HG03558 (cell line): ENCODE data around the gene RASSF8.

Experiments used
- ATAC-seq: cut with Tn5 transposase; IDR thresholded peaks from one replicate; pipeline ENCODE4 v1.9.1; 2021; ENCODE audit warnings: moderate number of reproducible peaks; ENCODE audit not compliant: unreplicated experiment; ENCODE audit errors: extremely low read depth

Gene RASSF8

GRCh38 chr12:26121323-26122060 is 163.0 kb downstream of the RASSF8 start:
- no peak for ATAC-seq

DNA sequence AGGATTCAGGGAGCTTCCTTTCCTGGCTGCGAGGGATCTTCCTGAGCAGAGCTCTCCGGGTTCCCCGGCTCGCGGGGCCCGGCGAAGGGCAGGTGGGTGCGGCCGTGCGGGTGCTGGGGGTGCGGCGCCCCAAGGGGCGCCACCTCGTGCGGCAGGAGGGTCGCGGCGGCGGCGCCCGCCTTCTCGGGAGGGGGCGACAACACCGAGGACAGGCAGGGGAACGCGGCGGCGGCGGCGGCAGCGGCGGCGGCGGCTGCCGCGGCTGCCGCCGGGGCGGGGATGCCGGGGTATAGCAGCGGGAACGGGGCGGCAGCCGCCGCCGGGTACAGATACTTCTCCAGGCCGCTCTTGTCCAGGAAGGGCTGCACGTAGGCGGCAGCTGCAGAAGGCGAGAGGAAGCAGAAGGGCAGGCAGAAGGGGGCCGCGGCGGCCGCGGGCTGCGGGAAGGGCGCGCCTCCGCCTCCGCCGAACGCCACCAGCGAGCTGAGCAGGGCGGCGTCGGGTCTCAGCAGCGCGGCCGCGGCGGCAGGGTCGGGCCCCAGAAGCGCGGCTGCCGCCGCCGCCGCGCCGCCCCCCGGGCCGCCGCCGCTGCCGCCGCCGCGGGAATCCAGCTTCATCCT is 163.7 kb downstream of the RASSF8 start:
- no peak for ATAC-seq

- ATAC-seq: no peak
Measured at GRCh38 chr12:26122681-26123481, 164.4 kb downstream of the RASSF8 start.

DNA sequence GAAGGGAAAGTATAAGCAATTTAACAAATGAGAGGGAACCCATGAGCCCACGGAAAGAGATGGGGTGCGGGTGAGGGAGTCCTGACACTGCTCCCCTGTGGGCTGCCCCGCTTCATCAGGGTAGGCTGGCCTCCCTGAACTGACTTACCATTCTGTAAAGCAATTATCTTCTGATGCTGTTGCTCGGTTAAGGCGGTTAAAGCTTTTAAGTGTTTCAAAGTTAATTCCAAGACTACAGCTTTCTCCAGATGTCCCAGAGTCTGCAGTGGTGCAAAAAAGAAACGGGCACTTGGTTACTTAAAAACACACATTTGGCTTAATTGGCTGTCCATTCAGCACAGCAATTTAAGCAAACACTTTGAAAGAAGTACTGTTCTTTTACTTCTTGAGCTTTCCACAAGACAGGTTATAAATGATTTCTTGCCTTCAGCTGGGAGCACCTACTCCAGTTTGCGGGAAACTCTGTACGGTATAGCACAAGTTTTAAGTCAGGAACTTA is 165.0 kb downstream of the RASSF8 start:
- ATAC-seq: no peak

DNA sequence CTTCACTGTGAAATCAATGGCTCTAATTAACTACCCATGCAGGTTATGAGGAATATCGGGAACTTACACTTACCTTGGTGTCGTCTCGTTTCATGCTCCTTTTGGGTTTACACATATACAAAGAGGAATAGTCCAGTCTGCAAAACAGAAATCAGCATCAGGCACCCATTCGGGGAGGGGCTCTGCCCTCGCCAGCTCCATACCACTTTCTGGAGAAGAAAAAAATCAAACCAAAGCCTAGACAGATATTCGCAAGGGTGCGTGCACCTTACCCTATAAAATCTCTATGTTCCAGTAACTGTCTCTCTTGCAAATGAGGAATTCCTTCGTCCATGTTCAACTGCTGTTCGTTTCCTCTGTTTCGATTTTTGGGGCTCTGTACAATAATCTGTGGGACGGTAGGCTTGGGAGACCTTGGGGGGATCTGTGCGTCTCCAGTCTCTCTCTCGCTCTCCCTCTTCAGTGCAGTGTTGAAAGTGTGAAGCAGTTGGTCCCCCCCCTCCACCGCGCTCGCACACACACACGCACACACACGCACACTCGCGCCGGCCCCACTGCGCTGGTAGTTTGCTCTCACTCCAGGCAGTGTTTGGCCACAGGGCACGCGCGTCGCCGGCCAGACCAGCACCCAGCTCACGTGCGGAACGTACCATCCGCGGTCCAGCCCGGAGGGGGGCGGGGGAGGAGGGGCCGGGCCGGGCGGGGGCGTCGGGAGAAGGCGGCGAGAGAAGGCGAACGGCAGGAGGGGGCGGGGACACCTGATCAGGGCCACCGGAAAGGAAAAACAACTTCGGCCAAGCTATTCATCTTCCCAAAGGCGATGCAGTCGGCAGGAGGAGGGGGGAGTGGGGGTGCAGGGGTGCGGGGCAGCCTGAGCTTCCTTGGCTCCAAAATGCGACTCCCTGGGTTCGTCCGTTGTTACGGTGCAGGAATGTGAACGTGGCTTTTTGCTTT is 166.2 kb downstream of the RASSF8 start, which contains the start of gene BHLHE41:
Gene BHLHE41 (minus strand): TSS at position 592 of the 954 bp plus-strand sequence. CDS start 258 bp downstream, at position 334.
- no peak for ATAC-seq

DNA sequence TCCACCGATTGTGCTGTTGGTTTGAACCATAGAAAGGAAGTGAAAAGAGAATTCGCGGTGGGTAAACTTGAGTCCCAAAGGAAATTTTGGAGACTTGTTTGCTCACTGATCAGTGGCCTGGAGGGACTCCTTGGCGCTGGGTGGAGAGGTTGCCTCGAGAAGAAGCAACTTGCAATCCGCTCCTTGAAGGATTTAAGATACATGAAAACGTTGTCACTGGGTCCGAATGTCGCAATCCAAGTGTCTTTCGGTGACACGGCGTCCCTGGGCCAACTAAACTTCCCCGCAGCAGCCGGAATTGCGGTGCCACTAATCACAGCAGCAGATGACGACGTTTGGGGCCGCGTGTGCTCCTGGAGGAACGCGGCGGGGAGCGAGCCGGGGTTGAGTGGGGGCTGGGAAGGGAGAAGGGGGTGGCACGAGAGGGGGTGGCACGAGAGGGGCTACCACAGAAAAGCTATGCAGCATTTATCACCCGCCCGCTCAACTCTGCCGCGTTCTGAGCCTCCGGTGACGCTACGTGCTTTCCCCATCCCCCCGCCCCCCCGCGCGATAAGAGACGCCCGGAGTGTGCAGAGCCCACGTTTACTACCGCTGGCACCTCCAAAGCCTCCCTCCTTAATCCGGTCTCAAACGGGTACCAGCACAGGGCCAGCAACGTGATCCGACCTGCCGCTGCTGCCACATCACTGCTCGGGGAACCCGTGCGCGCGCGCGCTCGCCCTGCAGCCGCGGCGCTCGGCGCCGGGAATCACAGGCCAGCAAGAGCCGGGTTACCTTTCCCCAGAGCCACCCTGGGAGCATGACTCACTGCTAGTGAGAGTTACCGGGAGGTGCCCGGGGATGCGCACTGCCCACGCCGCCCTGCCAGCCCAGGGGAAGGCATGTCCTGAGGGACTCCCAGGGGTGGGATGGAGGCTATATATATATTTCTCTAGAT is 167.2 kb downstream of the RASSF8 start:
- ATAC-seq: no peak

DNA sequence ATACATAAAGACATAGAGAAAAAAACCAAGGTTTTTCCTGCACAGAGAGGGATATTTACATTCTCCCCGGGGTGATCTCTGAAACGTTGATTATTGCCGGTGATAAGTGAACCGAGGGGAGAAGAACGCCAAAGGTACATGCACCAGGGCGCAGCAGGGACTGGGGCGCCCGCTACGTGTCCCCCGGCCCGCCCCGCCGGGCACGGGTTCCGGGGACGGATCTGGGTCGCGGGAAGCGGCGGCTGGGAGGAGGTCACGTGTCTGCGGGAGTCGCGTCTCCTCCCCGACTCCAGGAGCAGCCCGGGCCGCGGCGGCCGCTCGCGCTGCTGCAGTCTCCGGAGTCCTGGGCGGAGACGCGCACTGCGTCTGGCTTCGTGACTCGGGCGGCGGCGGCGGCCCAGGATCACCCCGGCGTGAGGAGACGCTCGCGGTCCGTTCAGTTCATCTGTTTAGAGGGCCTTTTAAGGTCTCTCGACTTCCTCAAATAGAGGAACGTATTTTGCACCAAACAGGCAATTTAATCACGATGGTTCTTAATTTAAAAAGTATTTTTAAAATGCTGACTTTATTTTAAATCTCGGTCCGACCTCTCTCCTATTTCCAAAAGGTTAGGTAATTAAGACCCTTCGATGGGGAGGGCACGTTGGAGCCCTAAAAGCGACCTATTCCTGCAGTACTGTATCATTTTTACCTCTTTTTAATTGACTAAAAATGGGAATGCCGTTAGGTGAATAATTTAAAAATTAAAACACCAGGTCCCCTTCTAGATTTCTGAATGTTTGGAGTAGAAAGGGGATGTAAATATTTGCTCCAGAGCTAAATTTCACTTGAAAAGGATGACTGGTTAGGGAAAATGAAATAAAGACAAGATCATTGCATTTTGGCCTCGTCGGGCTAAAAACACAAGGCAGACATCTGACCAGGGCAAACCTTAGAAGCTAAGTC is 168.1 kb downstream of the RASSF8 start:
- no peak for ATAC-seq

DNA sequence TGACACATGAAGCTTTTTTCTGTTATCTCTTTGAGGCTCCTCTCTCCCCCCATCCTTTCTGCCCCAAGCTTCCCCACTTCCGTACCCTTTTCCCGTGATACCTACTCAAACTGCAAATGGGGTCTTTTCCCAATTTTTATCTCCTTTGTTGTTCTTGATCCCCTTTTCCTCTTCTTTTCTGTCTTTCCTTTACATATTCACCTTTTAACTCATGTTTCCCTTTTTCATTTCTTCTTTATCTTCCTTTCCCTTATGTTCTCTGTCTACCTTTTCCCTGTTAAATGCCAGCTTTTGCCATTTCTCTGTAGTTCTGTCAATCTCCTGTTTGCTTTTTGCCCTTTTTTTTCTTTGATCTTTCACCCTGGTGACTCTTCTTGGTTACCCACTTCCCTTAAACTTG is 168.9 kb downstream of the RASSF8 start:
- no peak for ATAC-seq

DNA sequence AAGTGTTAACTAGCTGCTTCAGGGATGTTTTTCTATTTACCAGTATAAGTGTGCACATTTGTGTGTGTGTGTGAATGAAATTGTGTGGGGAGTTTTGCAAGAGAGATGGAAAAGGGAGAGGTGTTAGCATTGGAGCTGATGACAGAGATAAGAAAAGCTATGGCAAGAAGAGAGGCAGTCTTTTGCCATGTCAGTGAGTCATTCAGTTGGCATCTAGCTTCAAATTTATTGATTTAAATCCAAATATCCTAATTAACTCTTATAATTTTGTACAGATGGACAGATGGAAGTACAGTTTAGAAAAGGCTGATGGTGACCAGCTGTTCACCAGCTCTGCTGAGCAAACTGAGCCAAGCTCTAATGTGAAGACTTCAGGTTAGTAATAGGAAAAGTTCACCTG is 169.7 kb downstream of the RASSF8 start:
- ATAC-seq: no peak
